ENCODE data around the gene XPC.

GRCh38 chr3:14151471-14152083 is 26.8 kb downstream of the XPC start:
- no peak for TF ChIP-seq CREB1 (CRISPR knock-in tag; IDR thresholded peaks at IDR 0.05)
- no peak for TF ChIP-seq NR1H2 (CRISPR knock-in tag; IDR thresholded peaks at IDR 0.05)
- TF ChIP-seq RELA (CRISPR knock-in tag; IDR thresholded peaks at IDR 0.05; ENCODE audit: borderline replicate concordance), result no peak

All from WTC11 (cell line).